Retina (tissue), 1 donor: ENCODE measurements around the gene FLCN.

Experiments used
- DNase-seq: peaks from one replicate; pipeline ENCODE4 v3.0.0-alpha.2; 2016

Gene FLCN

DNA sequence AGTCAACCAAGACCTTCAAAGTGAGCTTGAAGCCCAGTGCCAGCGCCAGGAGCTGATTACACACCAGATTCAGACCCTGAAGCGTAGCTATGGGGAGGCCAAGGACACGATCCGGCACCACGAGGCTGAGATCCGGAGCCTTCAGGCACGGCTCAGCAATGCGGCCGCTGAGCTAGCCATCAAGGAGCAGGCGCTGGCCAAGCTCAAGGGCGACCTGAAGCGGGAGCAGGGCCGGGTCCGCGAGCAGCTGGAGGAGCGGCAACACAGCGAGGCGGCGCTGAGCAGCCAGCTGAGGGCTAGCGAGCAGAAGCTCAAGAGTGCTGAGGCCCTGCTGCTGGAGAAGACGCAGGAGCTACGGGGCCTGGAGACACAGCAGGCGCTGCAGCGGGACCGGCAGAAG lies 72.8 kb downstream of the FLCN start:
- no peak for DNase-seq
